Mesothelial cell of epicardium (in vitro differentiated cells): ENCODE data around the gene DSCAM. TPM values are rescaled to one million over a fixed set of nuclear protein-coding genes. Genes with fewer than 3 reads are reported as not detected.

Experiments used
- DNase-seq, 2 experiments: peaks; one replicate each; pipeline ENCODE4 v3.0.0; 2021; ENCODE audit warnings: low spot score in 2 of 2; ENCODE audit not compliant: unreplicated experiment in 2 of 2
- H3K27ac Mint-ChIP-seq: 2 replicates; pipeline ENCODE4 v1.8.0; 2021; ENCODE audit warnings: mixed read lengths
- H3K27me3 Mint-ChIP-seq: 2 replicates; pipeline ENCODE4 v1.8.0; 2021; ENCODE audit warnings: low read depth, mixed read lengths
- H3K36me3 Mint-ChIP-seq: 2 replicates; pipeline ENCODE4 v1.8.0; 2021; ENCODE audit warnings: mixed read lengths
- H3K4me1 Mint-ChIP-seq: 2 replicates; pipeline ENCODE4 v1.8.0; 2021; ENCODE audit warnings: mixed read lengths
- H3K4me3 Mint-ChIP-seq: 2 replicates; pipeline ENCODE4 v1.8.0; 2021; ENCODE audit warnings: mild to moderate bottlenecking, moderate library complexity, mixed read lengths
- H3K9me3 Mint-ChIP-seq: 2 replicates; pipeline ENCODE4 v1.8.0; 2021; ENCODE audit warnings: mixed read lengths
- CTCF ChIP-seq: fragments of 200-600 bp; sonication (generic); IDR thresholded peaks from one replicate; pipeline ENCODE4 v1.5.0; 2021; ENCODE audit warnings: antibody characterized with exemption; ENCODE audit not compliant: unreplicated experiment
- total RNA-seq: library from RNA; stranded (reverse); gene quantifications from 3 replicates; pipeline ENCODE4 v1.2.1, GENCODE V29; 2021

The DSCAM gene
- total RNA-seq, 1 donor from 2014 or later = not detected

DNA sequence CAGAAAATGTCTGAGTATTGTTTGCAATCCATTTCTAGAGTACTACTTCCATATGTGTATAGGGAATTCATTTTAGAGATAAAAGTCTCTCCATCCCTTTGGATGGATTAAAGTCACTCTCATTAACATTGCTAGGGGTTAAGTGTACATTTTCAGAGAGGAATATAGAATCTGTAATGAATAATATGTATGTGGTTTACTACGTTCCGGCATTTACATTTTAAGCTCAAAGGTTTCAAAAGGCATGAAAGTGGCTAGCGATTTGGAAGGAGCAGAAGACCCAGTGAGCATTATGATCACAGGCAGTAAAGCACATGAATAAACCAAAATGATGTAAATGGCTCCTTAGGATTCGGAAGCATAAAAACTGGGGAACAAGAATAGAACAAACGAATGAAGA lies 123.0 kb downstream of the DSCAM start:
- TF ChIP-seq CTCF = no peak
- Mint-ChIP-seq H3K36me3 (no peaks in the 10 kb centered on the region), H3K4me3 (no peak overlapping the region), H3K27me3 (peaks cover 15% of the 10 kb centered on the region), H3K4me1 (no peaks in the 10 kb centered on the region), H3K9me3 (peaks cover 27% of the 10 kb centered on the region), H3K27ac (no peak overlapping the region)
- DNase-seq = no peak

GRCh38 chr21:40723317-40723716 lies 123.6 kb downstream of the DSCAM start:
- TF ChIP-seq CTCF = no peak
- no peak for DNase-seq
- Mint-ChIP-seq H3K9me3 (peaks cover 29% of the 10 kb centered on the region), H3K27ac (no peak overlapping the region), H3K27me3 (peaks cover 15% of the 10 kb centered on the region), H3K4me1 (no peaks in the 10 kb centered on the region), H3K36me3 (no peaks in the 10 kb centered on the region), H3K4me3 (no peak overlapping the region)

DNA sequence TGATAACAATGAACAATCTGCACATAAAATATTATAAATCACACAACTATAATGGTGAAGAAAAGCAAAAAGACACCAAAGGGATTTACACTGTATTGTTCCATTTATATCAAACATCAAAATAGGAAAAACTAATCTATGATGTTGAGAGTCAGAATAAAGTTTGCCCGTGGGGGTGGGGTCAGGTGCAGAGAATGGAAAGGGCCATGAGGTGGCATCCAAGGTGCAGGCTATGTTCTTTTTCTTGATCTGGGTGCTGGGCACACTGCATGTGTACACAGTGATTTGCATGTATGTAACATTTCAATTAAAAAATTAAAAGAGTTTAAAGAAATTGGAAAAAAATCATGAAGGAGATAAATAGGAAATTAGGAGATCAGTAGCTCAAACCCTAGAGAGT lies 127.3 kb downstream of the DSCAM start:
- no peak overlapping the region for H3K27ac Mint-ChIP-seq
- no peaks in the 10 kb centered on the region for H3K36me3 Mint-ChIP-seq
- no peak overlapping the region for H3K4me3 Mint-ChIP-seq
- DNase-seq = no peak
- peaks cover 40% of the 10 kb centered on the region for H3K9me3 Mint-ChIP-seq
- no peaks in the 10 kb centered on the region for H3K4me1 Mint-ChIP-seq
- no peak for TF ChIP-seq CTCF
- H3K27me3 Mint-ChIP-seq = peaks cover 4% of the 10 kb centered on the region

- no peak overlapping the region for H3K4me3 Mint-ChIP-seq
- no peaks in the 10 kb centered on the region for H3K4me1 Mint-ChIP-seq
- peaks cover 3% of the 10 kb centered on the region for H3K27me3 Mint-ChIP-seq
- no peak for DNase-seq
- H3K9me3 Mint-ChIP-seq = peaks cover 36% of the 10 kb centered on the region
- H3K27ac Mint-ChIP-seq = no peak overlapping the region
- no peak for TF ChIP-seq CTCF
- H3K36me3 Mint-ChIP-seq = no peaks in the 10 kb centered on the region
These were observed 129.9 kb downstream of the DSCAM start for GRCh38 chr21:40717028-40717427.

DNA sequence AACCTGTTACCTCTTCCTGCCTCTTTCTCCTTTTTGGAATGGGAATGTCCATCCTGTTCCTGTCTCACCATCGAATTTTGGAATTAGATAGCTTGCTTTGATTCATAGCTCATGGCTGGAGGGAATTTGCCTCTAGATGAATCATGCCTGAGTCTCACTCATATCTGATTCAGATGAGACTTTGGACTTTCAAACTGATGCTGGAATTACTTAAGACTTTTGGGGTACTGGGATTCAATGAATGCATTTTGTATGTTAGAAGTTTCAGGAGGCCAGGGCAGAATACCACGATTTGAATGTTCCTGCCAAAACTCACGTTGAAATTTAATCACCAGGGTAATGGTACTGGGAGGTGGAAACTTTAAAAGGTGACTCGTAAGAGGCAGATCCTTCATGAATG lies 132.4 kb downstream of the DSCAM start:
- Mint-ChIP-seq H3K27ac (no peak overlapping the region), H3K27me3 (peaks cover 3% of the 10 kb centered on the region), H3K4me3 (no peak overlapping the region), H3K9me3 (peaks cover 16% of the 10 kb centered on the region), H3K4me1 (no peaks in the 10 kb centered on the region), H3K36me3 (no peaks in the 10 kb centered on the region)
- no peak for DNase-seq
- no peak for TF ChIP-seq CTCF

DNA sequence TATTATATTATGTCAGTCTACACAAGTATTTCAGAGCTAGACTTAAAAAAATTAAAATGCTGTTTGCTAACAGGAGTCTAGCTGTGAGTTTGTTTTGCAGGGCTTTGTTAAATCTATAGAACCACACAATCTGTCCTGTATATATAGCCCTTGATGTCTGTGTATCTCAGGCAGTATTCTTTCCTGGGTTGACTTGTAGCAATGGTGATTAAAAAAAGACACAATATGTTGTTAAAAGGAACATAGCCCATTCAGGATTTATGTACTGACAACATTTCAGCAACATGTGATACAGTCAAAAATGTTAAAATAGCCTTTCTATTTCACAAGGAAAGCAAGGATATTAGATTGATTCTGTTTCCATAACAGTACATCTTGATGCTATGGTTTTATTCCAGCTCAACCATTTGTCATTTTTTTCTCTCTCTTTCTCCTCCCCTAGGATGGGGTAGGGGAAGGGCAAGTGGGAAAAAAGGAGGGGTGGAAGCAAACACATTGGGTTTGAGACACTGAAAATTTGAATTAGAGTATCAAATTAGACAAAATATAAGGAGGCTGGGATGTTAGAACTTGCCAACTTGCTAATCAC lies 139.2 kb downstream of the DSCAM start:
- H3K4me1 Mint-ChIP-seq = peaks cover 19% of the 10 kb centered on the region

More for the DNA sequence above, 139.2 kb downstream of the DSCAM start:
- Mint-ChIP-seq H3K27me3 (no peaks in the 10 kb centered on the region), H3K4me3 (no peak overlapping the region), H3K36me3 (no peaks in the 10 kb centered on the region), H3K9me3 (no peaks in the 10 kb centered on the region), H3K27ac (peak overlapping the region; percentile 4)
- no peak for DNase-seq
- TF ChIP-seq CTCF = no peak
